Endothelial cell of umbilical vein (primary cell): ENCODE data around the gene KHK. TPM values are rescaled to one million over a fixed set of nuclear protein-coding genes. Genes with fewer than 3 reads are reported as not detected.

Experiments used
- BruUV-seq: library from RNA; stranded (reverse); fragments of 400-500 nt; replicated peaks from 2 replicates; lab custom pipeline; 2021; lab: Mats Ljungman, UMichigan
- CTCF ChIA-PET: fragments of 300-600, 350-600 bp; sonication (Branson Sonifier 250); formaldehyde crosslinking; loops from one replicate; lab custom pipeline; 2021; ENCODE audit warnings: antibody characterized with exemption, inconsistent platforms; lab: Charles Lee
- POLR2A ChIA-PET: fragments of 300-600, 350-600 bp; sonication (Branson Sonifier 250); formaldehyde crosslinking; loops from one replicate; lab custom pipeline; 2021; ENCODE audit warnings: antibody characterized with exemption, inconsistent platforms; lab: Charles Lee
- DNase-seq: peaks from one replicate; pipeline ENCODE4 v3.0.0-alpha.2; 2011; ENCODE audit warnings: low read depth, low spot score
- FAIRE-seq: peaks from 2 replicates; lab custom pipeline; 2011; peaks lifted over from hg19 to GRCh38; lab: Jason Lieb, UNC
- H2AFZ ChIP-seq: 2 replicates; pipeline ENCODE4 v1.6.0; 2012; ENCODE audit warnings: low read depth, low read length, control low read depth, inconsistent platforms
- H3K27ac ChIP-seq: 2 replicates; pipeline ENCODE4 v1.5.1; 2011; ENCODE audit warnings: low read depth, mild to moderate bottlenecking, control low read depth, low read length, moderate library complexity; ENCODE audit not compliant: insufficient read depth
- H3K27me3 ChIP-seq, 2 experiments: 2 replicates each; pipeline versions ENCODE4 v1.6.0 to v1.6.1; 2011; ENCODE audit warnings: low read length in 2 of 2, mixed read lengths in 1 of 2; ENCODE audit not compliant: control insufficient read depth in 2 of 2, insufficient read depth in 2 of 2
- H3K36me3 ChIP-seq, 2 experiments: 2 replicates in 1 of 2; 3 replicates in 1 of 2; pipeline ENCODE4 v1.5.1; 2011; ENCODE audit warnings: low read length in 2 of 2, mild to moderate bottlenecking in 1 of 2, moderate library complexity in 1 of 2; ENCODE audit not compliant: control insufficient read depth in 2 of 2, insufficient read depth in 2 of 2; ENCODE audit errors: extremely low read depth in 1 of 2
- H3K4me1 ChIP-seq: 3 replicates; pipeline ENCODE4 v1.5.1; 2011; ENCODE audit warnings: mild to moderate bottlenecking, low read length; ENCODE audit not compliant: control insufficient read depth, insufficient read depth; ENCODE audit errors: extremely low read depth
- H3K4me2 ChIP-seq: 2 replicates; pipeline ENCODE4 v1.6.1; 2011; ENCODE audit warnings: low read length, control low read depth, mixed read lengths; ENCODE audit not compliant: insufficient read depth
- H3K4me3 ChIP-seq, 3 experiments: fragments of 200-600 bp in 1 of 3; sonication (generic), shearing (Covaris generic) in 1 of 3; replicated peaks in 1 of 3; 2 replicates each; pipeline ENCODE4 v1.5.1; 2011 to 2016; ENCODE audit warnings: control low read depth in 3 of 3, low read length in 3 of 3, mild to moderate bottlenecking in 2 of 3, inconsistent platforms in 1 of 3, low read depth in 1 of 3, moderate library complexity in 1 of 3; ENCODE audit not compliant: insufficient read depth in 1 of 3
- H3K79me2 ChIP-seq: 2 replicates; pipeline ENCODE4 v1.6.0; 2012; ENCODE audit warnings: low read length, inconsistent platforms; ENCODE audit not compliant: control insufficient read depth, insufficient read depth
- H3K9ac ChIP-seq: replicated peaks from 2 replicates; pipeline ENCODE3; 2011; ENCODE audit warnings: low read length, control low read depth; ENCODE audit not compliant: insufficient read depth; ENCODE audit errors: extremely low read depth
- H3K9me1 ChIP-seq: replicated peaks from 3 replicates; pipeline ENCODE4 v1.6.0; 2011; ENCODE audit warnings: mild to moderate bottlenecking, low read length; ENCODE audit not compliant: control insufficient read depth, insufficient read depth; ENCODE audit errors: extremely low read depth
- H3K9me3 ChIP-seq: replicated peaks from 2 replicates; pipeline ENCODE4 v1.5.1; 2012; ENCODE audit warnings: low read length, inconsistent platforms; ENCODE audit not compliant: control insufficient read depth, insufficient read depth
- H4K20me1 ChIP-seq: replicated peaks from 2 replicates; pipeline ENCODE3; 2011; ENCODE audit warnings: mild to moderate bottlenecking, low read length; ENCODE audit not compliant: control insufficient read depth, insufficient read depth; ENCODE audit errors: extremely low read depth
- EZH2 ChIP-seq: IDR thresholded peaks from 2 replicates; pipeline ENCODE4 v1.6.1; 2012; ENCODE audit warnings: borderline replicate concordance, low read depth, mild to moderate bottlenecking, moderate library complexity, low read length, inconsistent platforms; ENCODE audit not compliant: severe bottlenecking
- GATA2 ChIP-seq: IDR thresholded peaks from 2 replicates; pipeline ENCODE4 v1.7.0; 2011; ENCODE audit warnings: low read depth, mild to moderate bottlenecking, moderate library complexity, mixed read lengths, low read length; ENCODE audit not compliant: insufficient read length, insufficient read depth
- JUN ChIP-seq: IDR thresholded peaks from 2 replicates; pipeline ENCODE4 v1.6.1; 2011; ENCODE audit warnings: borderline replicate concordance, low read depth; ENCODE audit not compliant: insufficient read length, insufficient read depth
- MYC ChIP-seq: IDR thresholded peaks from one replicate; pipeline ENCODE4 v1.6.1; 2011; ENCODE audit warnings: mild to moderate bottlenecking, low read depth, low read length
- POLR2A ChIP-seq: IDR thresholded peaks from 2 replicates; pipeline ENCODE4 v1.6.1; 2012; ENCODE audit warnings: low read depth, mild to moderate bottlenecking, control low read depth, low read length
- POLR2AphosphoS5 ChIP-seq: IDR thresholded peaks from 2 replicates; pipeline ENCODE4 v1.6.1; 2012; ENCODE audit warnings: low read depth, mild to moderate bottlenecking, control low read depth, low read length, moderate library complexity; ENCODE audit not compliant: insufficient read depth
- dilution Hi-C: fragments of 300-500 bp; cut with MboI; formaldehyde crosslinking; loops from one replicate; pipeline ENCODE4 v1.15.0; 2019; ENCODE audit warnings: low sequenced_read_pairs; ENCODE audit not compliant: extremely low pct_ligation_motif_present
- intact Hi-C: fragments of 100-400 bp; cut with micrococcal nuclease; formaldehyde crosslinking; loops from one replicate; pipeline ENCODE4 v1.10.0; 2022
- polyA plus RNA-seq, 4 experiments: library from polyadenylated mRNA; depleted of rRNA in 3 of 4; stranded (reverse) in 3 of 4; unstranded in 1 of 4; fragments of >200 nt; gene quantifications; 2 replicates each; pipeline versions ENCODE4 v1.2.1 to v1.2.3, GENCODE V29; 2011 to 2012; ENCODE audit warnings: missing spikeins in 1 of 4
- total RNA-seq: library from RNA; stranded (reverse); gene quantifications from 2 replicates; pipeline ENCODE4 v1.2.3, GENCODE V29; 2021
- TF ChIP-seq, protein P1 (sequence below), 2 donors: IDR thresholded peaks; 1 replicate in 1 of 2; 2 replicates in 1 of 2; pipeline ENCODE4 v1.5.1; 2011; ENCODE audit warnings: low read length in 2 of 2, mild to moderate bottlenecking in 2 of 2, moderate library complexity in 2 of 2, control low read depth in 1 of 2, inconsistent platforms in 1 of 2, low read depth in 1 of 2; ENCODE audit not compliant: insufficient read depth in 1 of 2; ENCODE audit errors: extremely low read depth in 1 of 2

KHK gene
- total and polyA plus RNA-seq, 2 donors (not counting 3 experiments of a cell fraction or from before 2014, with no cell fraction given), result 2.9 to 4.4 TPM

DNA sequence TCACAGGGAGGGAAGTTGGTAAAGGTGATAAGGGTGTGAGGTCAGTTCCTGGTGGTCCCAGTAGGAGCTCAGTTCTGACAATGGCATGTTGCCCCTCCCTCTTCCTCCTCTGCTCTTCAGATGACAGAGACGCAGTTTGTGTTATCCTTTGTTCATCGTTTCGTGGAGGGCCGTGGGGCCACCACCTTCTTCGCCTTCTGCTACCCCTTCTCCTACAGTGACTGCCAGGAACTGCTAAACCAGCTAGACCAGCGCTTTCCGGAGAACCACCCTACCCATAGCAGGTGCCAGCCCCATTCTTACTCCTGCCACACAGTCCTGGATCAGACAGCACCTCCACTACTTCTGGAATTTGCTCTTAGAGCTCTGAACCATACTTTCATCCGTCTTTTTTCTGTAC is 32.8 kb upstream of the KHK start:
- CTCF ChIA-PET, result interaction anchor here (0.6 to 5.9 kb wide), 2 partner anchors 32 to 92 kb away, joined by 3 to 34 read pairs; no protein-coding TSS in a partner anchor
- FAIRE-seq (no peak), DNase-seq (no peak)
- Histone ChIP-seq H3K27me3 (no peaks in the 10 kb centered on the region), H3K9me3 (no peaks in the 10 kb centered on the region), H4K20me1 (no peaks in the 10 kb centered on the region), H3K9ac (no peak overlapping the region), H3K27ac (no peak overlapping the region), H2AFZ (no peak overlapping the region), H3K9me1 (no peaks in the 10 kb centered on the region), H3K79me2 (no peaks in the 10 kb centered on the region), H3K4me1 (peaks cover 12% of the 10 kb centered on the region), H3K36me3 (peaks cover 3 to 28% of the 10 kb centered on the region in 2 experiments), H3K4me2 (no peak overlapping the region), H3K4me3 (no peak overlapping the region)
- no peak for TF ChIP-seq JUN
- no peak for TF ChIP-seq GATA2
- no peak for TF ChIP-seq EZH2
- TF ChIP-seq POLR2AphosphoS5, result no peak
- TF ChIP-seq, protein P1, sequence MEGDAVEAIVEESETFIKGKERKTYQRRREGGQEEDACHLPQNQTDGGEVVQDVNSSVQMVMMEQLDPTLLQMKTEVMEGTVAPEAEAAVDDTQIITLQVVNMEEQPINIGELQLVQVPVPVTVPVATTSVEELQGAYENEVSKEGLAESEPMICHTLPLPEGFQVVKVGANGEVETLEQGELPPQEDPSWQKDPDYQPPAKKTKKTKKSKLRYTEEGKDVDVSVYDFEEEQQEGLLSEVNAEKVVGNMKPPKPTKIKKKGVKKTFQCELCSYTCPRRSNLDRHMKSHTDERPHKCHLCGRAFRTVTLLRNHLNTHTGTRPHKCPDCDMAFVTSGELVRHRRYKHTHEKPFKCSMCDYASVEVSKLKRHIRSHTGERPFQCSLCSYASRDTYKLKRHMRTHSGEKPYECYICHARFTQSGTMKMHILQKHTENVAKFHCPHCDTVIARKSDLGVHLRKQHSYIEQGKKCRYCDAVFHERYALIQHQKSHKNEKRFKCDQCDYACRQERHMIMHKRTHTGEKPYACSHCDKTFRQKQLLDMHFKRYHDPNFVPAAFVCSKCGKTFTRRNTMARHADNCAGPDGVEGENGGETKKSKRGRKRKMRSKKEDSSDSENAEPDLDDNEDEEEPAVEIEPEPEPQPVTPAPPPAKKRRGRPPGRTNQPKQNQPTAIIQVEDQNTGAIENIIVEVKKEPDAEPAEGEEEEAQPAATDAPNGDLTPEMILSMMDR (IDR thresholded peaks at IDR 0.05; ENCODE audit: extremely low read depth in 1 of 2, insufficient read depth in 1 of 2, low read depth in 1 of 2, low read length in 2 of 2), result no peak
- TF ChIP-seq POLR2A, result no peak
- no peak for TF ChIP-seq MYC
- POLR2A ChIA-PET, result no interaction called here
- dilution Hi-C loops, result no loop called here
- BruUV-seq, result no TSS peak
- intact Hi-C loops, result no loop called here
